Measurements from ENCODE around the gene LRPAP1.
"Not testable (repeated sequence)": the region's sequence is repeated elsewhere in the genome, so short reads cannot be mapped to it uniquely, and the experiment has no call there.

LRPAP1 gene, protein sequence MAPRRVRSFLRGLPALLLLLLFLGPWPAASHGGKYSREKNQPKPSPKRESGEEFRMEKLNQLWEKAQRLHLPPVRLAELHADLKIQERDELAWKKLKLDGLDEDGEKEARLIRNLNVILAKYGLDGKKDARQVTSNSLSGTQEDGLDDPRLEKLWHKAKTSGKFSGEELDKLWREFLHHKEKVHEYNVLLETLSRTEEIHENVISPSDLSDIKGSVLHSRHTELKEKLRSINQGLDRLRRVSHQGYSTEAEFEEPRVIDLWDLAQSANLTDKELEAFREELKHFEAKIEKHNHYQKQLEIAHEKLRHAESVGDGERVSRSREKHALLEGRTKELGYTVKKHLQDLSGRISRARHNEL

DNA sequence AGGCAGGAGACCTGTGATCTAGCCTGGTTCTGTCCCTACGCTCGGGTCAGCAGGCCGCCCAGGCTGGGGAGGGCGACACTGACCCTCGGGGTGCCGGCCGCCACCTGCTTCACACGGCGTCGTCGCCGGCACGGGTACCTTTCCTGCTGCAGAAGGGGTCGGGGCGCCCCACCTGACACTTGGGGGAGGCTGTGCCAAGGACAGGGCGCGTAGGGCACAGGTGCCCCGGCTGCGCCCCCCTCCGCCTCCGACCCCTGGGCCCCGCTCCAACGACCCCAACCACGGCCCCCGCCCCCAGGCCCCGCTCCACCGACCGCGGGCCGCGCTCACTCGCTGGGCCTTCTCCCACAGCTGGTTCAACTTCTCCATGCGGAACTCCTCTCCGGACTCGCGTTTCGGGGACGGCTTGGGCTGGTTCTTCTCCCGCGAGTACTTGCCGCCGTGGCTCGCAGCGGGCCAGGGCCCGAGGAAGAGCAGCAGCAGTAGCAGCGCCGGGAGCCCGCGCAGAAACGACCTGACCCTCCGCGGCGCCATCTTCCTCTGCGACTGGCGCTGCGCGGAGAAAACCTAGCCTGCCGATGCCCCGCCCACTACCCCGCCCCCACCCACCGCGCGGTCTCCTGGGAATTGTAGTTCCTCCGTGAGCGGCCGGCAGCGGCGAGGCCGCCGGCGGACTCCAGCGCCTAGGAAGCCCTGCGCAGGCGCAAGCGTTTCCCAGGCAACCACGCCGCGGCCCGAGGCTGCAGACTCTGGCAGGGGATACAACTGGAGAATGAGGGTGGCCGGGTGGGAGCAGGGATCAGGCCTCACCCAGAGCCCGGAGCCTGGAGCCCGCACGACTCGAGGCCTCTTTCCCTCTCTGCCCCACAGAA, at the start of gene LRPAP1:
Gene LRPAP1, minus strand, starts transcription at position 544 of the 872 bp plus-strand sequence. Its CDS starts 10 bp downstream, at position 534.
- H3K27ac ChIP-seq: peak within 1 kb of the TSS; percentile 69 to 73
- DNase-seq (ENCODE audit: low spot score): peak; percentile 95
- TF ChIP-seq, protein P1, sequence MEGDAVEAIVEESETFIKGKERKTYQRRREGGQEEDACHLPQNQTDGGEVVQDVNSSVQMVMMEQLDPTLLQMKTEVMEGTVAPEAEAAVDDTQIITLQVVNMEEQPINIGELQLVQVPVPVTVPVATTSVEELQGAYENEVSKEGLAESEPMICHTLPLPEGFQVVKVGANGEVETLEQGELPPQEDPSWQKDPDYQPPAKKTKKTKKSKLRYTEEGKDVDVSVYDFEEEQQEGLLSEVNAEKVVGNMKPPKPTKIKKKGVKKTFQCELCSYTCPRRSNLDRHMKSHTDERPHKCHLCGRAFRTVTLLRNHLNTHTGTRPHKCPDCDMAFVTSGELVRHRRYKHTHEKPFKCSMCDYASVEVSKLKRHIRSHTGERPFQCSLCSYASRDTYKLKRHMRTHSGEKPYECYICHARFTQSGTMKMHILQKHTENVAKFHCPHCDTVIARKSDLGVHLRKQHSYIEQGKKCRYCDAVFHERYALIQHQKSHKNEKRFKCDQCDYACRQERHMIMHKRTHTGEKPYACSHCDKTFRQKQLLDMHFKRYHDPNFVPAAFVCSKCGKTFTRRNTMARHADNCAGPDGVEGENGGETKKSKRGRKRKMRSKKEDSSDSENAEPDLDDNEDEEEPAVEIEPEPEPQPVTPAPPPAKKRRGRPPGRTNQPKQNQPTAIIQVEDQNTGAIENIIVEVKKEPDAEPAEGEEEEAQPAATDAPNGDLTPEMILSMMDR (IDR thresholded peaks at IDR 0.05): no peak

GRCh38 chr4:3581334-3582090, 49.3 kb upstream of the LRPAP1 start:
- not testable (repeated sequence) for H3K27ac ChIP-seq; DNase-seq (ENCODE audit: low spot score); H3K4me3 ChIP-seq

More for the DNA sequence above, at the start of gene LRPAP1:
- H3K4me3 ChIP-seq: peak within 1 kb of the TSS; percentile 90

- H3K4me3 ChIP-seq; H3K27ac ChIP-seq; DNase-seq (ENCODE audit: low spot score): not testable (repeated sequence)
Observed at GRCh38 chr4:3580859-3581258, 48.6 kb upstream of the LRPAP1 start.

DNA sequence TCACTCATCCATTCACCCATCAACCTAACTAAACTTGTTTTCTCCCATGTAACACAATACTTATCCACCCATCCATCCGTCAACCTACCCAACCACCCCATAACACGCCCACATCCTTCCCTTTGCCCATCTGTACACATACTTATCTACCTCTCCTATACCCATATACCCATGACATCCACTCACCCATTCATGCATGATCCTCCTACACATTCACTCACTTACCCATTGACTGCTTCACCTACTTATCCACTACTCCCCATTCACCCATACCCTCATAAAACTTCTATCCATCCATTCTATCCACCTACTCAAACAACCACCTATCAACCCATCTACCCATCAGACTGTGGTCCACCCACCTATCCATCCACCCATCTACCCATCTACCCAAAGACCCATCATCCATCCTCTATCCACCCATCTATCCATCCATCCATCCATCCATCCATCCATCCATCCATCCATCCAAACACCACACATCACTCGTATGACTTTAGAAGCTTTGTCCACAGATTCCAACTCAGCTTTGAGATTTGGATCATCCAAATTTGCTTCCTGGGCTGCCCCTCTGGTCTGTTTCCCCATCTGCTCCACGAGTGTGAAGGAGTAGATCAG, 46.4 kb upstream of the LRPAP1 start:
- DNase-seq (ENCODE audit: low spot score); H3K4me3 ChIP-seq: not testable (repeated sequence)

DNA sequence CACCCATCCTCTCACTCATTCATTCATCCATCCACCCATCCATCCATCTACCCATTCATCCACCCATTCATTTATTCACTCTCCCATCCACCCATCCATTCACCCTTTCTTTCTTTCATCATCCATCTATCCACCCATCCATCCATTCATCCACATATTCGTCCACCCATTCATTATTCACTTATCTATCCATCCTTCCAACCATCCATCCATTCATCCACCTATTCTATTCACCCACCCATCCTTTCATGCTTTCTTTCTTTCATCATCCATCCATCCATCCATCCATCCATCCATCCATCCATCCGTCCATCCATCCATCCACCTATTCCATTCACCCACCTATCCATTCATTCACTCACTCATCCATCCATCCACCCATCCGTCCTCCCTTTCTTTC, 45.8 kb upstream of the LRPAP1 start:
- H3K4me3 ChIP-seq; DNase-seq (ENCODE audit: low spot score); H3K27ac ChIP-seq: not testable (repeated sequence)

More for the DNA sequence above, 46.4 kb upstream of the LRPAP1 start:
- H3K27ac ChIP-seq: not testable (repeated sequence)

GRCh38 chr4:3577208-3577892, 45.1 kb upstream of the LRPAP1 start:
- not testable (repeated sequence) for DNase-seq (ENCODE audit: low spot score); H3K27ac ChIP-seq; H3K4me3 ChIP-seq

- not testable (repeated sequence) for DNase-seq (ENCODE audit: low spot score); H3K27ac ChIP-seq; H3K4me3 ChIP-seq
Observed at GRCh38 chr4:3576533-3577207, 44.4 kb upstream of the LRPAP1 start.

DNA sequence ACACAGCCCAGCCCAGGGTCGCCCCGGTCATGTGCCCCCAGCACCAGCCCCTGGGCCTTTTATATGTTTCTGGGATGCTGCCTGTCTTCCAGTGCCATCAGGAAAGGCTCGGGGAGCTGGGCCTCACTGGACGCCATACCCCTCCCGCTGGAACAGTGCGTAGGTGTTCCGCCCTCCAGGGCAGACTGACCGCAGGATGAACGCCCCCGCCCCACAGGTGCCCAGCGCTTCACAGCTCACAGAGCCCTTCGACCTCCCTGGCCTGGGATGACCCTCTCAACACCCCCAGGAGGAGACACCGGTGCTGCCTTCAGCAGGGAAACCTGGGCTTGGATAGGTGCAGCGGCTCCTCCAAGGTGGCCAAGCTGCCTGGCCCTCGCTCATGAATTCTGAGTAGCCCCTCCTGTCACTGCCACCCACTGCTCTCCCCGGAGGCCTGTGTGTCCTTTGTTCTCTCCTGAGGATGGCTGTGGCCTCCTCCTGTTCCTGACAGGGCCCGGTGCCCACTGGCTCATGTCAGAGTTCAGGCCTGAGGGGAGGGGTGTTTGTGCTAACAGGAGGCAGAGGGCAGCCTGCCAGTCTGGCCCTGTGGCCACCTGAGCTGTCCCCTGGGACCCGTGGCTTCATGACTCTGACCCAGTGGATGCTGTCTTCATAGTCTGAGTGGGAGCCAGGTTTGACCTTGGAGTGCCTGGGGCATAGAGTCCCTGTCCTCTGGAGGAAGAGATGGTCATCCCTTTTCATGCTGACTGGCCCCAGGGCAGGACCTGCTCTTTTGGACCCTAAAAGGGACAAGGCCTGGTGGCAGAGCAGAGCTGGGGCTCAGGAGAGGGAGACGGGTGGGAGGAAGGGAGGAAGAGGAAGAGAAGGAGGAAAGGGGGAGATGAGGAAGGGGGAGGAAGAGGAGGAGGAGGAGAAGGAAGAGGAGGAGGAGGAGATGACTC, 43.5 kb upstream of the LRPAP1 start:
- DNase-seq (ENCODE audit: low spot score); H3K4me3 ChIP-seq; H3K27ac ChIP-seq: not testable (repeated sequence)

DNA sequence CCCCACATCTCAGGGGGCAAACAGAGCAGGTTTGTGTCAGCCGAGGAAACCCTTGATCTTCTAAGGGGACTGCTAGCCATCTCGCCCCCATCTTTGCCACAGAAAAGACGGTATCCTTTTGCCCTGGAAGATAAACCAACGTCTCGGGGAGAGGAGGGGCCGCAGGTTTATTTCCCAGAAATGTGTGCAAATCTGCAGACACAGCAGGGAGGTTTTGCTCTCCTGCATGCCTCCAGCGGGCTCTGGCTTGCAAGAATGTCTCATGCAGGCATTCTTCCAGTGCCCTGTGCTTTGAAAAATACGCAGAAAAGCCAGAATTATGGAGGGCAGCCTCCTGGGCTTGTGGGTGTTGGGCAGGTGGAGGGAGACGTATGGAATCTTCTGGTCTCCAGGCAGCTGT, 42.6 kb upstream of the LRPAP1 start:
- DNase-seq (ENCODE audit: low spot score); H3K4me3 ChIP-seq; H3K27ac ChIP-seq: not testable (repeated sequence)

DNA sequence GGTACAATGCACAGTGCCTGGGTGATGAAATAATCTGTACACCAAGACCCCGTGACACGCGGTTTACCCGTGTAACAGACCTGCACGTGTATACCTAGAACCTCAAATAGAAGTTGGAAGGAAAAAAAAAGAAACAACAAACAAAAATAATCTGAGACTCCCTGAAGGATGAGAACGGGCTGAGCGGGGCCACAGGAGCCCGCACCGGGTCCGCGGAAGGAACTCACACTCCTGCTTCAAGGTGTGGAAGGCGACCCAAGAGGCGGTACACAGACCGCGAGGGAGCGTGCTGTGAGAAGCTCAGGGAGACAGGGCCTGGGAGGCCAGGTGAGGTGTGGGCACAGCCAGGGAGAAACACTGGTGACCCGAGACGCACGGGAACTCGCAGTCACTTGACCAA, 42.1 kb upstream of the LRPAP1 start:
- H3K4me3 ChIP-seq; H3K27ac ChIP-seq; DNase-seq (ENCODE audit: low spot score): not testable (repeated sequence)

All from coronary artery (tissue), 2 donors.